GM19193 (cell line): ENCODE measurements around the gene RRAD.

Experiments
- POLR2A ChIP-seq: IDR thresholded peaks from 4 replicates; pipeline ENCODE4 v1.6.1; 2011; ENCODE audit not compliant: insufficient read depth, insufficient read length; ENCODE audit errors: extremely low read depth

RRAD gene

GRCh38 chr16:66952430-66953110 is 27.2 kb upstream of the RRAD start:
- TF ChIP-seq POLR2A, result no peak

- TF ChIP-seq POLR2A, result no peak
Observed at GRCh38 chr16:66950971-66951790, 25.8 kb upstream of the RRAD start.

DNA sequence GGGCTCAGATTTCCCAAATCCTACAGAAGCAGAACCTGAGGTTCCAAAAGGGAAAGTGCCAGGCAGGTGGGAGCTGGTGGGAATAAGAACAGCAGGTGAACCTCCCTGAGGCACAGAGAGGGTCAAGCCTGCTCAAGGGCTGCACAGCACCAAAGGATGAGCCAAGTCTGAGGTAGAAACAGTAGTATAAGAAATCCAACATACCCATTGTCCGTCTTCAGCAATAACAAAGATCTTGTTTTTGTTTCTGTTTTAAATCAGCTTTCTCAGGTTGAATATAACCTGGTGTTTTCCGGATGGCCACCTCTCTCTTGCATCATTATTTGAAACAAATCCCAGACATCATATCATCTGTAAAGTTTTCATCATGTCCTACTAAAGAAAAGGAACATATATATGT is 25.1 kb upstream of the RRAD start:
- TF ChIP-seq POLR2A, result no peak

- no peak for TF ChIP-seq POLR2A
Observed at GRCh38 chr16:66949472-66949871, 24.1 kb upstream of the RRAD start.

GRCh38 chr16:66948837-66949225 is 23.5 kb upstream of the RRAD start:
- TF ChIP-seq POLR2A, result no peak

- no peak for TF ChIP-seq POLR2A
Observed at GRCh38 chr16:66948134-66948836, 22.9 kb upstream of the RRAD start.

DNA sequence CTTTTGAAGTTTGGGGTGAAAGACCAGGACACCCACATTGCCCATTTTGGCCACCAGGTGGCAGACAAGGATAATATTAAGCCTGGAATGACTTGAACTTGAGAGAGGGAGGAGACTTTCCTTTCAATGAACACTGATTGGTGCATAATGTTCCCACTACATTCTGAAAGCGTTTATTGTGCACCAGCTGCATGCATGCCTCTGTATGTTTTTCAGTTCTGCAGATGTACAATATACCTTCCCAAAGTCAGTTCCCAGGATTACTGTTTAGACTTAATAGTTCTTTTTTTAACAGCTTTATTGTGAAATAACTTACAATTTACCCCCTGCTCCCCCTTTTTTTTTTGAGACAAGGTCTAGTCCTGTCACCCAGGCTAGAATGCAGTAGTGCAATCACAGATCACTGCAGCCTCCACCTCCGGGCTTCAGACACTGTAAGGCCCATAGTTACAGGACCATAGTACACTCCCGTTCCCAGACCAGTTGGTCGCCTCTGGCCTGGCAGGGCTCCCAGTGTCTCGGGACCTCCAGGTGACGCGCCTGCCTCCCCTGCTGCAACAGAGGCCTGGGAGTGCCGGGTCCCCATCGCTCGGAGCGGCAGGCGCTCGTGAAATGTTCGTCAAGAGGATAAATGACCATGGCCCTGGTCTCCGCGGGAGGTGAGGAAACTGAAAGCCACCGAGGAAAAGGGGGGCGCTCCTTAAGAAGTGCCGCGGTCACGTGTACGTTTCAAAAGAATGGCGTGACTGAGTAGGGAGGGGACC is 22.1 kb upstream of the RRAD start:
- no peak for TF ChIP-seq POLR2A

DNA sequence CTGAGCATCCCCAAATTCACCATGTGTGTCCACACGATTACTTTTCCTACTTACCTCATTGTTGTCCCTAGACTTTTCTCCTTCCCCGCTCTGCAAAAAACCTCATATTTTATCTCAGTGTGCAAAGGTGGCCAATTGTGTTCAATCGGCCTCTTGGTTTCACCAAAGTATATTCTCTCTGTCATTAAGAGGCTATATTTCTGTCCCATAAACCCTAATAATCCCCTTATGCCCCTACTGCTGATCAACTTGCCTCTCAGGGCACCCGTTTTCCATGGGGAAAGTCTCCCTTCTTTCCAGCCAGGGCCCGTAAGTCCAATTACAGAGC is 21.6 kb upstream of the RRAD start:
- no peak for TF ChIP-seq POLR2A

- TF ChIP-seq POLR2A, result no peak
Observed at GRCh38 chr16:66946541-66946940, 21.2 kb upstream of the RRAD start.

GRCh38 chr16:66945939-66946338 is 20.6 kb upstream of the RRAD start:
- no peak for TF ChIP-seq POLR2A

- no peak for TF ChIP-seq POLR2A
Observed at GRCh38 chr16:66944054-66944441, 18.7 kb upstream of the RRAD start.

- no peak for TF ChIP-seq POLR2A
Observed at GRCh38 chr16:66943426-66944053, 18.2 kb upstream of the RRAD start.

- TF ChIP-seq POLR2A, result no peak
Observed at GRCh38 chr16:66942981-66943380, 17.6 kb upstream of the RRAD start.

GRCh38 chr16:66940236-66940635 is 14.9 kb upstream of the RRAD start:
- TF ChIP-seq POLR2A, result no peak

DNA sequence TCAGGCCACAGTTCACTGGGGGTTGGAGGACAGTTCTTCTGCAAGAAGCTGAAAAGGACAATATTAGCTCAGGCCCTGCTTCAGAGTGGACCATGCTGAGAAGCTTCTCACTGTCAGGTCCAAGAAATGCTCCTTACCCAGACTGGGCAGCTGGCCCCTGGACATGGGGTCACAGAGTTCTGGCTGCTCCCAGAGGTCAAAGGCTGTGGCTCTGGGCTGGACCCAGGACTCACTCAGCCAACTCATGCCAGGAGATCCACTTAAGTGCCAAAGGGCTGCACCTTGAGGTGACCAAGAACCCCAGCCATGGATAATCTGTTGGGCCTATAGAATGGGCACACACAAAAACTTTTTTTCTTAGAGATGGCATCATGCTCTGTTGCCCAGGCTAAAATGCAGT is 14.0 kb upstream of the RRAD start:
- TF ChIP-seq POLR2A, result no peak

GRCh38 chr16:66937725-66938337 is 12.5 kb upstream of the RRAD start:
- no peak for TF ChIP-seq POLR2A
